CD4-positive, CD25-positive, alpha-beta regulatory T cell (primary cell): ENCODE data around the gene ADAM12. TPM values are rescaled to one million over a fixed set of nuclear protein-coding genes. Genes with fewer than 3 reads are reported as not detected.

Experiments
- ATAC-seq, 2 donors: fragments of 150-1000 bp; cut with Tn5 transposase; one replicate each; pipeline ENCODE4 v1.10.0; 2021; ENCODE audit warnings: low read depth in 2 of 2, moderate number of reproducible peaks in 2 of 2, moderate library complexity in 1 of 2
- DNase-seq, 3 donors: peaks; one replicate each; pipeline versions ENCODE4 v3.0.0 to v3.0.0-alpha.2; 2012 to 2022; ENCODE audit warnings: mixed read lengths in 1 of 3
- H3K27ac ChIP-seq: one replicate; pipeline ENCODE4 v1.7.0; 2013; ENCODE audit warnings: mild to moderate bottlenecking, low read length; ENCODE audit not compliant: insufficient read depth, poor library complexity, severe bottlenecking
- H3K27me3 ChIP-seq: one replicate; pipeline ENCODE4 v1.7.0; 2013; ENCODE audit warnings: low read length; ENCODE audit not compliant: control insufficient read depth, insufficient read depth
- H3K36me3 ChIP-seq: one replicate; pipeline ENCODE4 v1.7.0; 2013; ENCODE audit warnings: mild to moderate bottlenecking, low read length, moderate library complexity; ENCODE audit not compliant: control insufficient read depth, insufficient read depth
- H3K4me1 ChIP-seq: 2 replicates; pipeline ENCODE4 v1.7.0; 2013; ENCODE audit warnings: mild to moderate bottlenecking, low read length; ENCODE audit not compliant: insufficient read depth, control insufficient read depth, poor library complexity, severe bottlenecking
- H3K4me3 ChIP-seq: one replicate; pipeline ENCODE4 v1.7.0; 2013; ENCODE audit warnings: low read depth, mild to moderate bottlenecking, low read length, moderate library complexity
- H3K9me3 ChIP-seq, 2 experiments: 1 replicate in 1 of 2; 2 replicates in 1 of 2; pipeline ENCODE4 v1.7.0; 2013; ENCODE audit warnings: low read length in 2 of 2, mild to moderate bottlenecking in 1 of 2, moderate library complexity in 1 of 2; ENCODE audit not compliant: control insufficient read depth in 2 of 2
- H3K27ac Mint-ChIP-seq, 3 donors: one replicate each; pipeline ENCODE4 v1.8.0; 2020 to 2022; ENCODE audit warnings: mild to moderate bottlenecking in 3 of 3, mixed read lengths in 3 of 3, moderate library complexity in 2 of 3
- H3K27me3 Mint-ChIP-seq: one replicate; pipeline ENCODE4 v1.8.0; 2022; ENCODE audit warnings: mild to moderate bottlenecking, mixed read lengths
- H3K36me3 Mint-ChIP-seq: one replicate; pipeline ENCODE4 v1.8.0; 2020; ENCODE audit warnings: mixed read lengths
- H3K4me1 Mint-ChIP-seq, 4 donors: one replicate each; pipeline ENCODE4 v1.8.0; 2020 to 2022; ENCODE audit warnings: mixed read lengths in 4 of 4, mild to moderate bottlenecking in 1 of 4
- H3K4me3 Mint-ChIP-seq, 4 donors: one replicate each; pipeline ENCODE4 v1.8.0; 2020 to 2022; ENCODE audit warnings: mild to moderate bottlenecking in 4 of 4, mixed read lengths in 4 of 4, moderate library complexity in 3 of 4
- H3K9me3 Mint-ChIP-seq, 7 donors: one replicate each; pipeline ENCODE4 v1.8.0; 2020 to 2022; ENCODE audit warnings: mixed read lengths in 7 of 7, mild to moderate bottlenecking in 3 of 7, moderate library complexity in 2 of 7
- polyA plus RNA-seq, 4 donors: library from polyadenylated mRNA; unstranded; fragments of 300-500 nt; fragmentation: Illumina TruSeq; gene quantifications; one replicate each; pipeline ENCODE4 v1.2.3, GENCODE V29; 2021
- total RNA-seq: library from RNA; stranded (reverse); gene quantifications from one replicate; pipeline ENCODE4 v1.2.3, GENCODE V29; 2022

The ADAM12 gene
- total and polyA plus RNA-seq, 5 donors from 2014 or later = 1.3 to 3.8 (median 1.9) TPM

DNA sequence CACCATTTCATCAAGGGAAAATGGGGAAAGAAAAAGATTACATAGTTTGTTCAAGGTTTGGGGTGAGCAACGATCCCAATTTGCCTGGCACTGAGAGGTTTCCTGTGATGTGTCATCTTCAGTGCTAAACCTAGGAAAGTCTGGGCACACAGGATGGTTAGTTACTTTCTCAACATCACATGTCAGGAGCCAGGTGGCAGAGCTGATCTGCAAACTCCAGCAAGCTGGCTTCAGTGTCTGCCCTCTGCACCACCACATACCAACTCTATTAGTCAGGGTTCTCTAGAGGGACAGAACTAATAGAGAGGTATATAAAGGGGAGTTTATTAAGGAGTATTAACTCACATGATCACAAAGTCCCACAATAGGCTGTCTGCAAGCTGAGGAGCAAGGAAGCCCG is 11.3 kb downstream of the ADAM12 start:
- Mint-ChIP-seq H3K36me3 (no peaks in the 10 kb centered on the region), H3K4me1 (no peaks in the 10 kb centered on the region), H3K9me3 (peaks cover 0 to 11% (median 3%) of the 10 kb centered on the region in 7 donors), H3K27ac (no peak overlapping the region), H3K4me3 (no peak overlapping the region), H3K27me3 (peaks cover 5% of the 10 kb centered on the region)
- no peak for DNase-seq
- Histone ChIP-seq H3K36me3 (no peaks in the 10 kb centered on the region), H3K27ac (no peak overlapping the region), H3K27me3 (no peaks in the 10 kb centered on the region), H3K4me3 (no peak overlapping the region), H3K9me3 (no peaks in the 10 kb centered on the region), H3K4me1 (no peaks in the 10 kb centered on the region)
- ATAC-seq = no peak

DNA sequence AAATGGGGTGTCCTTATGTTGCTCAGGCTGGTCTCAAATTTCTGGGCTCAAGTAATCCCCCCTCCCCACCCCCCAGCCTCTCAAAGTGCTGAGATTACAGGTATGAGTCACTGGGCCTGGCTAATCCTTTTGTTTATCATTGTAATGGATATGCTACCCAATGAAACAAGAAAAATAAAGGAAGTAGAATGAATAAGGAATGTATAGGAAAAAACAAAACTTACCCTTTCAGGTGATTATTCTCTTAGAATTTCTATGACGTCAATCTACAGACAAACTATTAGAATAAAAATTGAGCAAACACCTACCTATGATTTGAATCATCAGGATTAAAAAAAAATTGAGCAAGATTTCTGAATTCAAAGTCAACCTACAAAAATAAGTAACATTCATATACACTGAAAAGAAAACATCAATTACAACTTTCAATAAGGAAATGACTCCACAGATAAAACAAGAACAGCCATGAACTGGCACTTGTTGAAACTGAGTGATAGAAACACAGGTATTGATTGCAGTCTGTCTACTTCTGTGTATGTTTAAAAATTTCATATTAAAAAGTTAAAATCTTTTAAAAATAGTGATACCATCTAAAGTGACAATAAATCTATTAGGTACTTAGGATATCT is 12.2 kb downstream of the ADAM12 start:
- H3K4me1 Mint-ChIP-seq = no peaks in the 10 kb centered on the region
- no peak for DNase-seq
- Histone ChIP-seq H3K27ac (no peak overlapping the region), H3K4me1 (no peaks in the 10 kb centered on the region), H3K9me3 (no peaks in the 10 kb centered on the region), H3K36me3 (no peaks in the 10 kb centered on the region), H3K27me3 (no peaks in the 10 kb centered on the region), H3K4me3 (no peak overlapping the region)
- H3K27ac Mint-ChIP-seq = no peak overlapping the region
- peaks cover 0 to 11% (median 3%) of the 10 kb centered on the region in 7 donors for H3K9me3 Mint-ChIP-seq
- H3K36me3 Mint-ChIP-seq = no peaks in the 10 kb centered on the region
- no peak for ATAC-seq
- H3K4me3 Mint-ChIP-seq = no peak overlapping the region
- H3K27me3 Mint-ChIP-seq = peaks cover 5% of the 10 kb centered on the region

DNA sequence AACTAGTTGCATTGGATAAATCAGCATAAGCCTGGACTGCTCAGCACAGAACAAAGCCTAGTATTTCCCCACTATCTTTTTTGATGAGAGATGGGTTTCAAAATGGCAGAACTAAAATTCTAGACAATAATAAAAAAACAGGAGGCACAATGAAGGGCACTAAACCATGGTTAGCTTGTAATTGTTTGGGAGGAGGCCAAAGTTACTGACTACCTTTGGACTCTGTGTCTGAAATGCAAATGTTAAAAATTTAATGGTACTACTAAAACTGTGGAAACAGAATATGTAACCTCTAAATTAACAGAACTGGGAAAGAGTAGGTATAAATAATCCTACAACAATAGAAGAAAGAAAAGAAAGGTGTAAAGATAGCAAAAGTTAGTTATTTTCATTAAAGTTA is 13.0 kb downstream of the ADAM12 start:
- no peaks in the 10 kb centered on the region for H3K27me3 Mint-ChIP-seq
- peaks cover 0 to 11% (median 3%) of the 10 kb centered on the region in 7 donors for H3K9me3 Mint-ChIP-seq
- no peak for ATAC-seq
- no peak for DNase-seq
- no peaks in the 10 kb centered on the region for H3K36me3 ChIP-seq
- H3K27ac ChIP-seq = no peak overlapping the region
- no peak overlapping the region for H3K4me3 Mint-ChIP-seq
- no peak overlapping the region for H3K27ac Mint-ChIP-seq
- no peak overlapping the region for H3K4me3 ChIP-seq
- no peaks in the 10 kb centered on the region for H3K4me1 Mint-ChIP-seq
- H3K9me3 ChIP-seq = no peaks in the 10 kb centered on the region
- H3K4me1 ChIP-seq = no peaks in the 10 kb centered on the region
- H3K36me3 Mint-ChIP-seq = no peaks in the 10 kb centered on the region
- H3K27me3 ChIP-seq = no peaks in the 10 kb centered on the region

DNA sequence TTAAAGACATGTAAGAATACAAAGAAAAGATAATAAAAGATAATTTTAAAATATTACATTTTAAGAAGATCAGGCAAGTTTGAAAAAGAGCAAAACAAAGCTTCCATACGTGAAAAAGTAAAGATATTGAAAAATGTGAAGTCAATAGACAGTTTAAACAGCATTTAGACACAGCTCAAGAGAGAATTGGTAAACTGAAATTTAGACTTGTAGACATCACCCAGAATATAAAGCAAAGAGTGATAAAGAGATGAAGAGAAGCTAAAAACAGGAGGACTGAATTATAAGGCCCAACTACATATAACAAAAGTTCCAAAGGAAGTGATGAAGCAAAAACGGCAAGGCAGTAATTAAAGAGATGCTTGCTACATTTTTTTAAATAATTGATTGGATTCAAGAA is 13.8 kb downstream of the ADAM12 start:
- H3K4me1 Mint-ChIP-seq = no peaks in the 10 kb centered on the region
- no peaks in the 10 kb centered on the region for H3K27me3 Mint-ChIP-seq
- no peak for DNase-seq

DNA sequence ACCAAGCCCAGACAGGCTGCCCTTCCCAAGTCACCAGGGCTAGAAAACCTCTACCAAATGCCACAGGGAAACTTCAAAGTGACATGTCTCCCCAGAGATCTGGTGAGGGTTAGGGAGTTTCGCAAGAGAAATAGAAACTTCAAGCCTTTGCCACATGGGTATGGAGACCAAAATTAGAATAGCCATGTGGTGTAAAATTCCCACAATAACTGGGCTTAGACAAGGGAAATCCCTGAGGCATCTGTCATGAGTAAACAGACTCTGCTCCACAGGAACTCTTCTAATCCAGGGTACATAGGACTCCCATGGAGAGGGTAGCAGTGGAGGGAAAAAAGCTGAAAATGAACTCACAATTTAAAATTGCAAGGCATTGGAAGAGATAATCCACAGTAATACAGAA is 14.3 kb downstream of the ADAM12 start:
- Histone ChIP-seq H3K27ac (no peak overlapping the region), H3K4me1 (no peaks in the 10 kb centered on the region), H3K27me3 (no peaks in the 10 kb centered on the region), H3K36me3 (no peaks in the 10 kb centered on the region), H3K4me3 (no peak overlapping the region), H3K9me3 (no peaks in the 10 kb centered on the region)
- Mint-ChIP-seq H3K4me3 (no peak overlapping the region), H3K27ac (no peak overlapping the region), H3K27me3 (no peaks in the 10 kb centered on the region), H3K9me3 (peaks cover 0 to 11% (median 0%) of the 10 kb centered on the region in 7 donors), H3K36me3 (no peaks in the 10 kb centered on the region), H3K4me1 (no peaks in the 10 kb centered on the region)
- ATAC-seq (no peak), DNase-seq (no peak)

More for the DNA sequence above, 13.8 kb downstream of the ADAM12 start:
- H3K9me3 Mint-ChIP-seq = peaks cover 0 to 11% (median 0%) of the 10 kb centered on the region in 7 donors
- Histone ChIP-seq H3K4me1 (no peaks in the 10 kb centered on the region), H3K27ac (no peak overlapping the region), H3K4me3 (no peak overlapping the region), H3K36me3 (no peaks in the 10 kb centered on the region), H3K9me3 (no peaks in the 10 kb centered on the region), H3K27me3 (no peaks in the 10 kb centered on the region)
- no peak for ATAC-seq
- no peaks in the 10 kb centered on the region for H3K36me3 Mint-ChIP-seq
- H3K27ac Mint-ChIP-seq = no peak overlapping the region
- H3K4me3 Mint-ChIP-seq = no peak overlapping the region

- Histone ChIP-seq H3K27ac (no peak overlapping the region), H3K4me3 (no peak overlapping the region), H3K9me3 (no peaks in the 10 kb centered on the region), H3K36me3 (no peaks in the 10 kb centered on the region), H3K27me3 (no peaks in the 10 kb centered on the region), H3K4me1 (no peaks in the 10 kb centered on the region)
- no peaks in the 10 kb centered on the region for H3K27me3 Mint-ChIP-seq
- H3K4me3 Mint-ChIP-seq = no peak overlapping the region
- DNase-seq (no peak), ATAC-seq (no peak)
- peaks cover 0 to 11% (median 0%) of the 10 kb centered on the region in 7 donors for H3K9me3 Mint-ChIP-seq
- H3K4me1 Mint-ChIP-seq = no peaks in the 10 kb centered on the region
- H3K36me3 Mint-ChIP-seq = no peaks in the 10 kb centered on the region
- no peak overlapping the region for H3K27ac Mint-ChIP-seq
Observed at GRCh38 chr10:126373147-126373546, 15.1 kb downstream of the ADAM12 start.

DNA sequence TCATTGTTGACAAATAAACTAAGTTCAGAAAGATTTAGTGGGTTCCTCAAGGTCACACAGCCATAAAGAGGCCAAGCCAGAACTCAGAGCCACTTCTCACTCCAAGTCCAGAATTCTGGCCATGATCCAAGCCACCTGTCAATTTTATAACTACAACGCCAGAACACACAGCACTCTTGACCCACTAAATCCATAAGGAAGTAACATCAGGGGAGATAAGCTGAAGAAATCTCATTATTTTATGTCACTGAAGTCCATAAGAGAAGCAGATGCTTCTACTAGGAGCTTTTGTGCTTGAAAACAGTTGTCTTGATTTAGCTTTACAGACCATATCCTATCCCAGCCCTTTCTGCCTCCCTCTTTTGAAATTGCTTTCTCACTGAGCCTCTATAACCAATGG is 15.9 kb downstream of the ADAM12 start:
- ATAC-seq (no peak), DNase-seq (no peak)
- H3K4me3 ChIP-seq = no peak overlapping the region
- H3K4me1 ChIP-seq = no peaks in the 10 kb centered on the region
- H3K27ac ChIP-seq = no peak overlapping the region
- no peaks in the 10 kb centered on the region for H3K27me3 ChIP-seq
- Mint-ChIP-seq H3K9me3 (peaks cover 0 to 11% (median 0%) of the 10 kb centered on the region in 7 donors), H3K4me3 (no peak overlapping the region), H3K27me3 (no peaks in the 10 kb centered on the region), H3K36me3 (no peaks in the 10 kb centered on the region), H3K4me1 (no peaks in the 10 kb centered on the region), H3K27ac (no peak overlapping the region)
- no peaks in the 10 kb centered on the region for H3K36me3 ChIP-seq
- H3K9me3 ChIP-seq = no peaks in the 10 kb centered on the region

DNA sequence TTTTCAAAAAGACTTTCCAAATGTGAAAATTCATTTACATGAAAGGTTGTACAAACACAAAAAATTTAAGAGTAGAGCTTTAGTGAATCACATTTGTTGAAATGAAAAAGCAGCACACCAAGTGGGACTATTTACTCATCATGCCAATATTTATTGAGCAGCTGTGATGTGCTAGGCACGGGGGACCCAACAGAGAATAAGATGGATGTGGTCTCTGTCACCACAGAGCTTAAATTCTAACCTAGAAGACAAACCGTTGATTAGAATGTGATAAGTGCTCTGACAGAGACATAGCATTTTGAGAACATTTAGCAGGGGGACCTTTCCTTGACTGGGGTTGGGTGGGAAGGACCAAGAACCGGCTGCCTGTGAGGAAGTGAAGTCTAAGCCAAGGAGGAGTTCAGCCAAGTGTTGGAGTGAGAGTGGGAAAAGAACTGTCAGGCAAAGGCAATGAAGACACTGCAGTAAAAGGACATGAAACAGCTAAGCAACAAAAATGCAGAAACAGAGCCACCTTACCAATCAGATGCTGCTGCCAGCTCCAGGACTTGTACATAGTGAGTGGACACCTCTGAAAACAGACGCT is 19.1 kb downstream of the ADAM12 start:
- DNase-seq (no peak), ATAC-seq (no peak)
- Histone ChIP-seq H3K27ac (no peak overlapping the region), H3K27me3 (no peaks in the 10 kb centered on the region), H3K4me3 (no peak overlapping the region), H3K36me3 (no peaks in the 10 kb centered on the region), H3K9me3 (no peaks in the 10 kb centered on the region), H3K4me1 (no peaks in the 10 kb centered on the region)
- H3K36me3 Mint-ChIP-seq = no peaks in the 10 kb centered on the region
- peaks cover 0 to 7% (median 0%) of the 10 kb centered on the region in 7 donors for H3K9me3 Mint-ChIP-seq
- H3K27ac Mint-ChIP-seq = no peak overlapping the region
- no peaks in the 10 kb centered on the region for H3K4me1 Mint-ChIP-seq
- no peak overlapping the region for H3K4me3 Mint-ChIP-seq
- H3K27me3 Mint-ChIP-seq = peaks cover 5% of the 10 kb centered on the region
